IMR-90 (cell line): ENCODE results near the gene PPP1R9A. TPM values are rescaled to one million over a fixed set of nuclear protein-coding genes. Genes with fewer than 3 reads are reported as not detected.

Experiments used
- ATAC-seq: fragments of 200-7000 bp; cut with Tn5 transposase; 2 replicates; pipeline ENCODE4 v1.9.1; 2020; ENCODE audit warnings: low read depth, mild to moderate bottlenecking, moderate library complexity
- BruUV-seq: library from RNA; stranded (reverse); fragments of 400-500 nt; replicated peaks from 2 replicates; lab custom pipeline; 2021; lab: Mats Ljungman, UMichigan
- CTCF ChIA-PET: fragments of 300-600 bp; formaldehyde crosslinking; extraction: SDS; loops from one replicate; lab custom pipeline; 2021; ENCODE audit warnings: antibody characterized with exemption; lab: Yijun Ruan, JAX
- POLR2A ChIA-PET: fragments of 300-600 bp; sonication (Branson Sonifier 250); formaldehyde crosslinking; loops from one replicate; lab custom pipeline; 2022; ENCODE audit warnings: antibody characterized with exemption; ENCODE audit not compliant: unreplicated experiment; lab: Charles Lee
- DNase-seq: peaks from one replicate; pipeline ENCODE4 v3.0.0; 2013
- H2AFZ ChIP-seq: replicated peaks from 2 replicates; pipeline ENCODE3; 2013; ENCODE audit warnings: low read length, mild to moderate bottlenecking; ENCODE audit not compliant: poor library complexity
- H2AK5ac ChIP-seq: 2 replicates; pipeline ENCODE4 v1.6.1; 2013; ENCODE audit warnings: low read depth, low read length, inconsistent platforms
- H2AK9ac ChIP-seq: replicated peaks from 2 replicates; pipeline ENCODE3; 2013; ENCODE audit warnings: mild to moderate bottlenecking, low read depth, low read length, moderate library complexity; ENCODE audit not compliant: poor library complexity
- H2BK120ac ChIP-seq: 2 replicates; pipeline ENCODE4 v1.6.1; 2013; ENCODE audit warnings: low read depth, low read length, inconsistent platforms
- H2BK15ac ChIP-seq: 3 replicates; pipeline ENCODE4 v1.6.1; 2013; ENCODE audit warnings: low read depth, low read length, inconsistent platforms
- H2BK20ac ChIP-seq: 2 replicates; pipeline ENCODE4 v1.6.1; 2013; ENCODE audit warnings: low read depth, mild to moderate bottlenecking, inconsistent platforms, low read length, moderate library complexity
- H2BK5ac ChIP-seq: 2 replicates; pipeline ENCODE4 v1.6.1; 2013; ENCODE audit warnings: mild to moderate bottlenecking, low read depth, low read length, inconsistent platforms; ENCODE audit not compliant: poor library complexity, severe bottlenecking
- H3K14ac ChIP-seq: replicated peaks from 2 replicates; pipeline ENCODE4 v1.6.1; 2013; ENCODE audit warnings: low read depth, low read length, inconsistent platforms
- H3K18ac ChIP-seq: 2 replicates; pipeline ENCODE4 v1.6.1; 2013; ENCODE audit warnings: low read depth, low read length, control low read depth
- H3K23ac ChIP-seq: 2 replicates; pipeline ENCODE4 v1.6.1; 2013; ENCODE audit warnings: low read depth, low read length, inconsistent platforms
- H3K27ac ChIP-seq: 2 replicates; pipeline ENCODE4 v1.5.1; 2013; ENCODE audit warnings: mild to moderate bottlenecking, control low read depth, low read length; ENCODE audit not compliant: insufficient read depth
- H3K27me3 ChIP-seq: 2 replicates; pipeline ENCODE4 v1.6.1; 2013; ENCODE audit warnings: low read length; ENCODE audit not compliant: control insufficient read depth, insufficient read depth
- H3K36me3 ChIP-seq: 2 replicates; pipeline ENCODE4 v1.6.1; 2013; ENCODE audit warnings: low read length, mixed read lengths; ENCODE audit not compliant: control insufficient read depth, insufficient read depth
- H3K4ac ChIP-seq: 2 replicates; pipeline ENCODE4 v1.6.1; 2013; ENCODE audit warnings: low read depth, low read length, inconsistent platforms
- H3K4me1 ChIP-seq: 2 replicates; pipeline ENCODE4 v1.6.1; 2013; ENCODE audit warnings: low read length, mixed read lengths; ENCODE audit not compliant: control insufficient read depth, insufficient read depth
- H3K4me2 ChIP-seq: 2 replicates; pipeline ENCODE4 v1.6.1; 2013; ENCODE audit warnings: low read depth, mild to moderate bottlenecking, control low read depth, low read length, moderate library complexity
- H3K4me3 ChIP-seq: 2 replicates; pipeline ENCODE4 v1.5.1; 2013; ENCODE audit warnings: low read depth, mild to moderate bottlenecking, control low read depth, low read length, moderate library complexity; ENCODE audit not compliant: insufficient read depth
- H3K56ac ChIP-seq: 2 replicates; pipeline ENCODE4 v1.6.1; 2013; ENCODE audit warnings: low read length, inconsistent platforms; ENCODE audit not compliant: insufficient read depth; ENCODE audit errors: extremely low read depth
- H3K79me1 ChIP-seq, 2 experiments: 2 replicates each; pipeline ENCODE4 v1.6.1; 2013; ENCODE audit warnings: low read length in 2 of 2, inconsistent platforms in 1 of 2, low read depth in 1 of 2
- H3K9ac ChIP-seq: 2 replicates; pipeline ENCODE4 v1.6.1; 2013; ENCODE audit warnings: low read depth, low read length, control low read depth
- H3K9me1 ChIP-seq: 2 replicates; pipeline ENCODE4 v1.6.1; 2013; ENCODE audit warnings: low read length, inconsistent platforms; ENCODE audit not compliant: insufficient read depth
- H3K9me3 ChIP-seq: 2 replicates; pipeline ENCODE4 v1.6.1; 2013; ENCODE audit warnings: low read length; ENCODE audit not compliant: control insufficient read depth, insufficient read depth
- H4K20me1 ChIP-seq: 2 replicates; pipeline ENCODE4 v1.6.1; 2013; ENCODE audit warnings: low read length, inconsistent platforms; ENCODE audit not compliant: insufficient read depth
- H4K5ac ChIP-seq: 2 replicates; pipeline ENCODE4 v1.6.1; 2013; ENCODE audit warnings: mild to moderate bottlenecking, low read depth, low read length, control low read depth
- H4K8ac ChIP-seq, 2 experiments: 2 replicates each; pipeline ENCODE4 v1.6.1; 2013; ENCODE audit warnings: low read depth in 2 of 2, low read length in 2 of 2, control low read depth in 1 of 2, inconsistent platforms in 1 of 2
- H4K91ac ChIP-seq: 2 replicates; pipeline ENCODE4 v1.6.1; 2013; ENCODE audit warnings: low read depth, low read length, inconsistent platforms; ENCODE audit not compliant: insufficient read depth
- MXI1 ChIP-seq: IDR thresholded peaks from 2 replicates; pipeline ENCODE4 v1.6.1; 2012; ENCODE audit warnings: low read depth, mild to moderate bottlenecking, low read length, moderate library complexity, borderline replicate concordance
- RAD21 ChIP-seq: IDR thresholded peaks from 2 replicates; pipeline ENCODE4 v1.6.1; 2012; ENCODE audit warnings: low read length, improper control_type of control experiment
- RFX5 ChIP-seq: IDR thresholded peaks from 2 replicates; pipeline ENCODE4 v1.8.0; 2012; ENCODE audit warnings: low read depth, mild to moderate bottlenecking, low read length, moderate library complexity
- SMC3 ChIP-seq: fragments of 150-350 bp; IDR thresholded peaks from 2 replicates; pipeline ENCODE4 v1.6.1; 2016; ENCODE audit warnings: low read depth, mild to moderate bottlenecking, antibody characterized with exemption, low read length, moderate library complexity
- WGBS, 2 experiments: methylation state at CpG; one replicate each; pipeline versions ENCODE4 v1.1.5 to v1.1.7; 2013; ENCODE audit warnings: missing lambda C conversion rate in 2 of 2; ENCODE audit not compliant: insufficient read length in 1 of 2; ENCODE audit errors: extremely low coverage in 2 of 2; 5-methylcytosine and 5-hydroxymethylcytosine counted together
- dilution Hi-C: fragments of 300-500 bp; cut with HindIII; formaldehyde crosslinking; loops from one replicate; pipeline ENCODE4 v1.14.3; 2018; ENCODE audit warnings: low sequenced_read_pairs; ENCODE audit not compliant: unreplicated experiment
- in situ Hi-C: fragments of 300-500 bp; cut with MboI; formaldehyde crosslinking; loops from 3 replicates; pipeline ENCODE4 v1.14.3; 2019; ENCODE audit warnings: low sequenced_read_pairs, inconsistent platforms, mixed read lengths
- intact Hi-C: fragments of 100-400 bp; cut with micrococcal nuclease; formaldehyde crosslinking; loops from 2 replicates; pipeline ENCODE4 v1.10.0; 2022
- polyA plus RNA-seq, 3 experiments: library from polyadenylated mRNA; depleted of rRNA; stranded (reverse); fragments of >200 nt; gene quantifications; 2 replicates each; pipeline ENCODE4 v1.2.3, GENCODE V29; 2012; ENCODE audit warnings: low replicate concordance in 1 of 3
- total RNA-seq: library from RNA; depleted of rRNA; stranded (reverse); fragments of >200 nt; gene quantifications from 2 replicates; pipeline ENCODE4 v1.2.3, GENCODE V29; 2012
- TF ChIP-seq, protein P1 (sequence below): fragments of 150-350 bp; IDR thresholded peaks from 2 replicates; pipeline ENCODE4 v1.6.1; 2017; ENCODE audit warnings: mild to moderate bottlenecking, antibody characterized with exemption, low read length, low read depth
- TF ChIP-seq, protein P2 (sequence below): conservative IDR thresholded peaks from 2 replicates; pipeline ENCODE4 v1.5.1; 2012; ENCODE audit warnings: mild to moderate bottlenecking, low read depth, low read length, improper control_type of control experiment

Gene PPP1R9A
- total and polyA plus RNA-seq, 2 of the 4 experiments (the other 2 are of a cell fraction), result not detected

- no peak overlapping the region for H3K56ac ChIP-seq
- no TSS peak for BruUV-seq
- H2BK15ac ChIP-seq, result no peak overlapping the region
- peaks cover 5% of the 10 kb centered on the region; the same call in 1 of the 2 replicates for H3K9me1 ChIP-seq
- H4K8ac ChIP-seq, result no peak overlapping the region
- dilution Hi-C loops (no loop called here), in situ Hi-C loops (loop anchor here (10.0 to 25.0 kb wide), 2 partner anchors 275 to 738 kb away; no protein-coding TSS in a partner anchor), intact Hi-C loops (loop anchor here (1.0 kb wide), 1 partner anchor 751 kb away; no protein-coding TSS in a partner anchor)
- H4K5ac ChIP-seq, result no peak overlapping the region
- no peak overlapping the region for H3K4ac ChIP-seq
- peak; percentile 72 for ATAC-seq
- no peak overlapping the region for H2AK9ac ChIP-seq
- no peaks in the 10 kb centered on the region for H3K36me3 ChIP-seq
- TF ChIP-seq RAD21, result peak; percentile 61
- TF ChIP-seq SMC3, result peak; percentile 27
- no peak for TF ChIP-seq MXI1
- TF ChIP-seq, protein P1, sequence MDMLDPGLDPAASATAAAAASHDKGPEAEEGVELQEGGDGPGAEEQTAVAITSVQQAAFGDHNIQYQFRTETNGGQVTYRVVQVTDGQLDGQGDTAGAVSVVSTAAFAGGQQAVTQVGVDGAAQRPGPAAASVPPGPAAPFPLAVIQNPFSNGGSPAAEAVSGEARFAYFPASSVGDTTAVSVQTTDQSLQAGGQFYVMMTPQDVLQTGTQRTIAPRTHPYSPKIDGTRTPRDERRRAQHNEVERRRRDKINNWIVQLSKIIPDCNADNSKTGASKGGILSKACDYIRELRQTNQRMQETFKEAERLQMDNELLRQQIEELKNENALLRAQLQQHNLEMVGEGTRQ, result no peak
- TF ChIP-seq RFX5, result no peak
- TF ChIP-seq, protein P2, sequence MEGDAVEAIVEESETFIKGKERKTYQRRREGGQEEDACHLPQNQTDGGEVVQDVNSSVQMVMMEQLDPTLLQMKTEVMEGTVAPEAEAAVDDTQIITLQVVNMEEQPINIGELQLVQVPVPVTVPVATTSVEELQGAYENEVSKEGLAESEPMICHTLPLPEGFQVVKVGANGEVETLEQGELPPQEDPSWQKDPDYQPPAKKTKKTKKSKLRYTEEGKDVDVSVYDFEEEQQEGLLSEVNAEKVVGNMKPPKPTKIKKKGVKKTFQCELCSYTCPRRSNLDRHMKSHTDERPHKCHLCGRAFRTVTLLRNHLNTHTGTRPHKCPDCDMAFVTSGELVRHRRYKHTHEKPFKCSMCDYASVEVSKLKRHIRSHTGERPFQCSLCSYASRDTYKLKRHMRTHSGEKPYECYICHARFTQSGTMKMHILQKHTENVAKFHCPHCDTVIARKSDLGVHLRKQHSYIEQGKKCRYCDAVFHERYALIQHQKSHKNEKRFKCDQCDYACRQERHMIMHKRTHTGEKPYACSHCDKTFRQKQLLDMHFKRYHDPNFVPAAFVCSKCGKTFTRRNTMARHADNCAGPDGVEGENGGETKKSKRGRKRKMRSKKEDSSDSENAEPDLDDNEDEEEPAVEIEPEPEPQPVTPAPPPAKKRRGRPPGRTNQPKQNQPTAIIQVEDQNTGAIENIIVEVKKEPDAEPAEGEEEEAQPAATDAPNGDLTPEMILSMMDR, result peak; percentile 52
- no peaks in the 10 kb centered on the region for H3K4me1 ChIP-seq
- H2AK5ac ChIP-seq, result no peak overlapping the region
- H3K14ac ChIP-seq, result no peak overlapping the region
- ChIA-PET CTCF (interaction anchor here (0.8 to 3.0 kb wide), 4 partner anchors 9 to 911 kb away, joined by 3 to 18 read pairs (median 5); no protein-coding TSS in a partner anchor), POLR2A (no interaction called here)
- H3K9ac ChIP-seq, result no peak overlapping the region
- H2BK120ac ChIP-seq, result no peak overlapping the region
- H3K27me3 ChIP-seq, result no peaks in the 10 kb centered on the region
- no peak overlapping the region for H3K4me2 ChIP-seq
- H3K18ac ChIP-seq, result no peak overlapping the region
- WGBS, 2 experiments, result no CpG with 5 or more reads among the region's 3 CpGs
- no peaks in the 10 kb centered on the region for H3K9me3 ChIP-seq
- no peak overlapping the region for H3K4me3 ChIP-seq
- no peak overlapping the region for H3K27ac ChIP-seq
- no peak overlapping the region for H2BK20ac ChIP-seq
- H4K91ac ChIP-seq, result no peak overlapping the region
- H2BK5ac ChIP-seq, result no peak overlapping the region
- H2AFZ ChIP-seq, result no peak overlapping the region
- peak; percentile 33 for DNase-seq
- no peaks in the 10 kb centered on the region for H3K79me1 ChIP-seq
- H4K20me1 ChIP-seq, result no peaks in the 10 kb centered on the region
- H3K23ac ChIP-seq, result no peak overlapping the region
Measured at GRCh38 chr7:95199779-95200558, 292.6 kb downstream of the PPP1R9A start.
